Glutamatergic neuron (in vitro differentiated cells): ENCODE data around the gene TSPAN9. TPM values are rescaled to one million over a fixed set of nuclear protein-coding genes. Genes with fewer than 3 reads are reported as not detected.

ENCODE experiments used
- DNase-seq: peaks from one replicate; pipeline ENCODE4 v3.0.0; 2022
- H3K27ac Mint-ChIP-seq: one replicate; pipeline ENCODE4 v1.8.0; 2020; ENCODE audit warnings: mild to moderate bottlenecking, mixed read lengths, inconsistent platforms; ENCODE audit not compliant: unreplicated experiment
- H3K27me3 Mint-ChIP-seq: one replicate; pipeline ENCODE4 v1.8.0; 2020; ENCODE audit warnings: mild to moderate bottlenecking, moderate library complexity, mixed read lengths, inconsistent platforms; ENCODE audit not compliant: unreplicated experiment
- H3K36me3 Mint-ChIP-seq: one replicate; pipeline ENCODE4 v1.8.0; 2020; ENCODE audit warnings: mild to moderate bottlenecking, mixed read lengths, inconsistent platforms; ENCODE audit not compliant: unreplicated experiment
- H3K4me1 Mint-ChIP-seq: one replicate; pipeline ENCODE4 v1.8.0; 2020; ENCODE audit warnings: mild to moderate bottlenecking, low read depth, mixed read lengths, inconsistent platforms; ENCODE audit not compliant: unreplicated experiment
- H3K4me3 Mint-ChIP-seq: one replicate; pipeline ENCODE4 v1.8.0; 2020; ENCODE audit warnings: mild to moderate bottlenecking, mixed read lengths, inconsistent platforms; ENCODE audit not compliant: unreplicated experiment
- H3K9me3 Mint-ChIP-seq: one replicate; pipeline ENCODE4 v1.8.0; 2020; ENCODE audit warnings: mild to moderate bottlenecking, moderate library complexity, mixed read lengths, inconsistent platforms; ENCODE audit not compliant: unreplicated experiment
- CTCF ChIP-seq: fragments of 200-600 bp; sonication (generic); IDR thresholded peaks from one replicate; pipeline ENCODE4 v1.5.0; 2021; ENCODE audit not compliant: partially characterized antibody, unreplicated experiment
- total RNA-seq: library from RNA; stranded (reverse); fragmentation: NEBNext Ultra II Directional; extraction: Animal tissue kit (Norgen Biotek cat#: 25700); gene quantifications from one replicate; pipeline ENCODE4 v1.2.1, GENCODE V29; 2021; ENCODE audit not compliant: unreplicated experiment

The TSPAN9 gene
- total RNA-seq, 1 donor from 2014 or later: 142 TPM

GRCh38 chr12:3102771-3103410 lies 25.7 kb downstream of the TSPAN9 start:
- Mint-ChIP-seq H3K4me1 (peaks cover 72% of the 10 kb centered on the region), H3K36me3 (peaks cover 25% of the 10 kb centered on the region), H3K4me3 (peak overlapping the region; percentile 2), H3K9me3 (peaks cover 39% of the 10 kb centered on the region), H3K27me3 (peaks cover 24% of the 10 kb centered on the region), H3K27ac (peak overlapping the region; percentile 100)
- TF ChIP-seq CTCF: no peak
- DNase-seq: no peak

GRCh38 chr12:3103806-3104205 lies 26.6 kb downstream of the TSPAN9 start:
- Mint-ChIP-seq H3K4me3 (peak overlapping the region; percentile 68), H3K27me3 (peaks cover 26% of the 10 kb centered on the region), H3K27ac (peak overlapping the region; percentile 100), H3K4me1 (peaks cover 79% of the 10 kb centered on the region), H3K36me3 (peaks cover 20% of the 10 kb centered on the region), H3K9me3 (peaks cover 41% of the 10 kb centered on the region)
- TF ChIP-seq CTCF: no peak
- no peak for DNase-seq

GRCh38 chr12:3105690-3106479 lies 28.7 kb downstream of the TSPAN9 start:
- TF ChIP-seq CTCF: no peak
- Mint-ChIP-seq H3K9me3 (peaks cover 27% of the 10 kb centered on the region), H3K36me3 (peaks cover 2% of the 10 kb centered on the region), H3K27me3 (peaks cover 23% of the 10 kb centered on the region), H3K4me3 (peak overlapping the region; percentile 75), H3K27ac (peak overlapping the region; percentile 100), H3K4me1 (peaks cover 74% of the 10 kb centered on the region)
- no peak for DNase-seq

- DNase-seq: no peak
- Mint-ChIP-seq H3K4me3 (peak overlapping the region; percentile 68), H3K36me3 (no peaks in the 10 kb centered on the region), H3K27ac (peak overlapping the region; percentile 100), H3K4me1 (peaks cover 68% of the 10 kb centered on the region), H3K9me3 (peaks cover 26% of the 10 kb centered on the region), H3K27me3 (peaks cover 23% of the 10 kb centered on the region)
- no peak for TF ChIP-seq CTCF
These were observed 29.4 kb downstream of the TSPAN9 start for GRCh38 chr12:3106579-3106978.

GRCh38 chr12:3107071-3107583 lies 29.9 kb downstream of the TSPAN9 start:
- Mint-ChIP-seq H3K4me3 (peak overlapping the region; percentile 26), H3K9me3 (peaks cover 26% of the 10 kb centered on the region), H3K36me3 (no peaks in the 10 kb centered on the region), H3K27ac (peak overlapping the region; percentile 100), H3K27me3 (peaks cover 20% of the 10 kb centered on the region), H3K4me1 (peaks cover 66% of the 10 kb centered on the region)
- DNase-seq: peak; percentile 58
- no peak for TF ChIP-seq CTCF
